ENCODE results near the gene NEB.

DNA sequence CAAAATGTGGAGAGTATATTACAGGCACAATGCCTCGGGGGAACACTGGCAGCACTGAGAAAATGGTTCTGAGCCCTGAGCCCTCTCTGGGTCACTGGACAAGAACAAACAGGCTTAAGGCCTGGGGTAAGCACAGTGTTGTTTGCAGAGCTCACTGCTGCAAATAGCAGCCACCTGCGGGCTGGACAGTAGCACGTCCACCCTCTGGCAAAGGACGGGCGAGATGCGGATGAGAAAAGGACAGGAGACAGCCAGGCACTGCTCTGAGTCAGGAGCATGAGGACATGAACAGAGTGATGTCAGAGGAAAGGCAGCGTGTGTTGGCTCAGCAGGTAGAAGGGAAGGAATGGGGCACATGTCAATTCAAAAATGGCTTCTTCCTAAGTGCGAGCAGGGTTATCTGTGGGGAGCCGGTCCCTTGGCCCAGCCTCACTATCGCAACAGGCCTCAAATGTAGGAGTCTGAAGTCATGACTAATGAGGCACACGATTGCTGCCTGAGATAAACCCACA, 25.9 kb upstream of the NEB start:
- TF ChIP-seq, protein P1, sequence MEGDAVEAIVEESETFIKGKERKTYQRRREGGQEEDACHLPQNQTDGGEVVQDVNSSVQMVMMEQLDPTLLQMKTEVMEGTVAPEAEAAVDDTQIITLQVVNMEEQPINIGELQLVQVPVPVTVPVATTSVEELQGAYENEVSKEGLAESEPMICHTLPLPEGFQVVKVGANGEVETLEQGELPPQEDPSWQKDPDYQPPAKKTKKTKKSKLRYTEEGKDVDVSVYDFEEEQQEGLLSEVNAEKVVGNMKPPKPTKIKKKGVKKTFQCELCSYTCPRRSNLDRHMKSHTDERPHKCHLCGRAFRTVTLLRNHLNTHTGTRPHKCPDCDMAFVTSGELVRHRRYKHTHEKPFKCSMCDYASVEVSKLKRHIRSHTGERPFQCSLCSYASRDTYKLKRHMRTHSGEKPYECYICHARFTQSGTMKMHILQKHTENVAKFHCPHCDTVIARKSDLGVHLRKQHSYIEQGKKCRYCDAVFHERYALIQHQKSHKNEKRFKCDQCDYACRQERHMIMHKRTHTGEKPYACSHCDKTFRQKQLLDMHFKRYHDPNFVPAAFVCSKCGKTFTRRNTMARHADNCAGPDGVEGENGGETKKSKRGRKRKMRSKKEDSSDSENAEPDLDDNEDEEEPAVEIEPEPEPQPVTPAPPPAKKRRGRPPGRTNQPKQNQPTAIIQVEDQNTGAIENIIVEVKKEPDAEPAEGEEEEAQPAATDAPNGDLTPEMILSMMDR (IDR thresholded peaks at IDR 0.05), result no peak
- TF ChIP-seq EP300 (IDR thresholded peaks at IDR 0.05; ENCODE audit: low read depth) (no peak), POLR2A (IDR thresholded peaks at IDR 0.05) (no peak), POLR2AphosphoS5 (IDR thresholded peaks at IDR 0.05) (no peak)

Data from transverse colon (tissue), 4 donors.